HG03097 (cell line): ENCODE data around the gene MGA.

Experiments
- ATAC-seq: cut with Tn5 transposase; IDR thresholded peaks from one replicate; pipeline ENCODE4 v1.9.1; 2021; ENCODE audit not compliant: unreplicated experiment, low FRiP score

MGA gene

DNA sequence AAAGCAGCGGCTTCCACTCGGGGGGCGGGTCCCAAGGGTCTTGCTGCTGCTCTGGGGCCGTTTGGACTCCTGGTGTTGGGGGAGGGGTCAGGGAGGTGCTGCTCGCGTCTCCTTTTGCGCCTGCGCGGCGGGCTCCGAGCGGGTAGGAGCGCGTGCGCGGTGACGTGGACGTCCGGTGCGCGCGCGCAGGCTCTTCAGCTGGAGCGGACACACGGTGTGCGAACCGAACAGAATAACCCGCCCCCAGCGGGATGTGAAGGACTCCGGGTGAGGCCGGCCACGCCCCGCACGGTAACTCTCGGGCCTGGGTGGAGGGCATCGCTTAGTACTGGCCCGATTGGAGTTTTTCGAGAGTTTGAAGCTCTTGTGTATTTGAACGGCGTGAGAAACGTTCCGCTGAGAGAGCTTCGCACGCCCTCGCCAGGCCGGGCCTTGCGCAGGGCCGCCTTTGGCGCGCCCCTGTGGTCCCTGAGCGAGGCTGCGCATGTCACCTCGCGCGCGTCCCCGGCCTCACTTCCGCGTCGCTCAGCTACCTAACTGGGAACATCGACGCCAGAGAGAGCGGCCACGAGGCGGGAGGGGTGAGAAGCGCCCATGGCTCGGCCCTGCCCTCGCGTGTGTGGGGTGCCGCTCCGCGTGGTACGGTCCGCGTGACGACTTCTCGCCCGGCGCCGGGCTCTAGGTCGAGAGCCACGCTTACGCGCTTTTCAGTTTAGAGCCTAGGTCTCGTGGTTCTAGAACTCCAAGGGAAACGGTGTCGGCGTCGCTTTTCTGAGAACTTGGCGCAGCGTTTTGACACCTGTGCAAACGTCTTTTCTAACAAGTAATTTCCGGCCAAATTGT lies at the start of gene MGA:
MGA (plus strand) TSS at position 171 of the 843 bp plus-strand sequence.
- peak; percentile 66 for ATAC-seq

- ATAC-seq: no peak
Measured at GRCh38 chr15:41620536-41621199, 39.5 kb upstream of the MGA start.

GRCh38 chr15:41621200-41622193 lies 38.7 kb upstream of the MGA start:
- ATAC-seq: peak; percentile 70

GRCh38 chr15:41622901-41623300 lies 37.3 kb upstream of the MGA start:
- no peak for ATAC-seq

DNA sequence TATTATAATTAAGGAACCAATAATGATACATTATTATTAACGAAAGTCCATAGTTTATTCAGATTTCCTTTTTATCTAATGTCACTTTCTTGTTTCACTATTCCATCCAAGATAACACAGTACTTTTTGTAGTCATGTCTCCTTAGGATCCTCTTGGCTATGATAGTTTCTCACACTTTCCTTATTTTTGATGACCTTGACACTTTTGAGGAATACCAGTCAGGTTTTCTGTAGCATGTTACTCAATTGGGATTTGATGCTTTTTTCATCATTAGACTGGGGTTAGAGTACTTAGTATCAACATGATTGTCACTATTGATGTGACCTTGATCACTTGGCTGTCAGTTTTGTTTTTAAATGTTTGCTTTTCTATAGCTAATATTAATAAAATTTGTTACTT lies 33.0 kb upstream of the MGA start:
- ATAC-seq: no peak

- ATAC-seq: no peak
Measured at GRCh38 chr15:41629463-41629862, 30.7 kb upstream of the MGA start.

GRCh38 chr15:41629883-41630282 lies 30.3 kb upstream of the MGA start:
- ATAC-seq: no peak

GRCh38 chr15:41630616-41631217 lies 29.5 kb upstream of the MGA start:
- no peak for ATAC-seq

GRCh38 chr15:41631880-41632470 lies 28.2 kb upstream of the MGA start:
- no peak for ATAC-seq

DNA sequence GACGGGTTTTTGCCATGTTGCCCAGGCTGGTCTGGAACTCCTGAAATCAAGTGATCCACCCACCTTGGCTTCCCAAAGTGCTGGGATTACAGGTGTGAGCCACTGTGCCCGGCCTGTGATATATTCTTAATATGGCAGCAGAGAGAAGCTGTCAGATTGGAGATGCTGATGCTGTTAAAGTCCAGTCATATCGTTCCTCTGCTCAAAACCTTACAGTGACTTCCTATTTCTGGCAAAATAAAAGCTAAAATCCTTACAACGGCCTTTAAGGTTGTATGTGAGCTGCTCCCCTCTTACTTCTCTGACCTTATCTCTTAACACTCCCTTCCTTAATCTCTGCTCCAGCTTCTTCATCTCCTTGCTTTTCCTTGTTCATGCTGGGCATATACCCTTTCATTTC lies 26.6 kb upstream of the MGA start:
- no peak for ATAC-seq

DNA sequence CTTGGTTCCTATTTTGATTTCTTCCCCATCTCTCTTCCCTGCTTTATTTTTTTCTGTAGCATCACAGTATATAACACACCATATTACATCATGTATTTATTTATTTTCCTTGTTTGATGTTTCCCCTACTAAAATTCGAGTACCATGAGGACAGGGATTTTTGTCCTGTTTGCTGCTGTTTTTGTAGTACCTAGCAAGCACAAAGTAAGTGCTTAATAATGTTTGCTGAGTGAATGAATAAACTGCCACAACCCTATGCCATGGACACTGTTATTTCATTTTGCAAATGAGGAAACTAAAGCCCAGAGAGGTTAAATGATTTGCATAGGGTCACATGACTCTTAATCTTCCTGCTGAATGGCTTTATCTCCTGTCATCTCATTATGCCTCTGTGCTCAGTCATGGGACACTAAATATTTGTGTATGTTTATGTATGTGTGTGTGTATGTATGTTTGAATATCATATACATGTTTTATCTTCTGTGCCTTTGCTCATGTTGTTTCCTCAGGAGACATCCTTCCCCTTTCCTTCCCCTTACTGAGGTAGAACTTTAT lies 26.1 kb upstream of the MGA start:
- ATAC-seq: no peak

DNA sequence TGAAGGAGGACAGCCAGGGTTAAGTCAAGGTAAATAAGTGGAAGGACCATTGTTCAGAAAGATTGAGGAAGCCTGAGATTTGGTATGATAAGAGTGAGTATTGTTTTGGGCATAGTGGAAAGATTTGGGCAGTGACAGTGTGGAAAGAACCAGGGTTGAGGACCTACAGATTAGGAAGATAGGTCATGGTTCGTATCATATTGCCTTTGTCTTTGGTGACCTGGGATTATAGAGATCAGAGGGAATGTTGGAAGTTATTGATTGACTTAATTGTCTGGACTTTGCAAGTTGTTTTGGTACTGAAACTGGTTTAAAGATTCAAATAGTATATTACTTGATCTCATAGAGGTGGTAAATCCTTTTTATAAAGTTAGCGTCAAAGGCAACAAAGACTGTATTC lies 23.1 kb upstream of the MGA start:
- ATAC-seq: no peak

DNA sequence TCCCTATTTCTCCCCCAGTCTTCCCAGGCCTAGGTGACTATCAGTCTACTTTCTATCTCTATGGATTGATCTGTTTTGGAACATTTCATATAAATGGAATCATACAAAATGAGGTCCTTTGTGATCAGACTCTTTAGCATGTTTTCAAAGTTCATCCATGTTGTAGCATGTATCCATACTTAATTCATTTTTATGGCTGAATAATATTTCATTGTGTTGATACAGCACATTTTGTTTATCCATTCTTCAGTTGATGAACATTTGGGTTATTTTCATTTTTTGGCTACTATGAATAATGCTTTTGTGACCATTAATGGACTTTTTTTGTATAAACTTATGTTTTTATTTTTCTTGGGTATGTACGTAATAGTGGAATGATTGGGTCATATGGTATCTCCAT lies 19.2 kb upstream of the MGA start:
- no peak for ATAC-seq

GRCh38 chr15:41647262-41647661 lies 12.9 kb upstream of the MGA start:
- no peak for ATAC-seq

DNA sequence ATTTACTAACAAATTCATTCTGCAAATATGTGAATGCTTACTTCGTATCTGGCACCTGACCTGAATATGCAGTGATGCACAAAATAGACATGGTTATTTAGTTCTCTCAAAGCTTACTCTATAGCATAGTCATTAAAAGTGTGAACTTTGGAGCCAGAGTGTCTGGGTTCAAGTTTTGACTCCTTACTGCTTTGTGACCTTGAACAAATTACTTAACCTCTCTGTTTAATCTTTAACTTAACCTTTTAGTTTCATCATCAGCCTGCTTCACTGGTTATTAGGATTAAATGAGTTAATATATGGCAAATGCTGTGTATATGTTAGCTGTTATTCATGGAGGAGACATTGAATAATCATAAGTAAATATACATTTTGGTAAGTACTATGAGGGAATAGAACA lies 12.1 kb upstream of the MGA start:
- ATAC-seq: no peak

GRCh38 chr15:41648770-41649169 lies 11.4 kb upstream of the MGA start:
- no peak for ATAC-seq

- no peak for ATAC-seq
Measured at GRCh38 chr15:41650806-41651205, 9.4 kb upstream of the MGA start.

DNA sequence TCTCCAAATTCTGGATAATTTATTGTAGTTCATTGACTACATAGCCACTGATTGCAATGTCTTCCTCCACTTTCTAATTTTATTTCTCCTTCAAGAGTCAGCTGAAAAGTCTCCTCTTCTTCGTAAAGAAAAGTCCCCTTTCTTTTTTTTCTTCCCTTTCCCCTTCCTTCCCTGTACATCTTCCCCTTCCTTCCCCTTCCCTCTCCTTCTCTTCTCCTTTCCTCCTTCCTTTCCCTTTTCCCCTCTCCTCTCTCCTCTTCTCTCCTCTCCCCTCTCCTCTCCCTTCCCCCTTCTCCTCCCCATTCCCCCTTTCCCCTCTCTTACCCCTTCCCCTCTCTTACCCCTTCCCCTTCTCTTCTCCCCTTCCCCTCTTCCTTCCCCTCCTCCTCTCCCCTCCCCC lies 8.8 kb upstream of the MGA start:
- ATAC-seq: no peak

- no peak for ATAC-seq
Measured at GRCh38 chr15:41653760-41654159, 6.4 kb upstream of the MGA start.

- no peak for ATAC-seq
Measured at GRCh38 chr15:41655716-41656115, 4.5 kb upstream of the MGA start.
